ENCODE results near the gene SELENOT. TPM values are rescaled to one million over a fixed set of nuclear protein-coding genes. Genes with fewer than 3 reads are reported as not detected.

Gene SELENOT
- total RNA-seq, 1 experiment from 2014 or later, result 73.8 TPM

DNA sequence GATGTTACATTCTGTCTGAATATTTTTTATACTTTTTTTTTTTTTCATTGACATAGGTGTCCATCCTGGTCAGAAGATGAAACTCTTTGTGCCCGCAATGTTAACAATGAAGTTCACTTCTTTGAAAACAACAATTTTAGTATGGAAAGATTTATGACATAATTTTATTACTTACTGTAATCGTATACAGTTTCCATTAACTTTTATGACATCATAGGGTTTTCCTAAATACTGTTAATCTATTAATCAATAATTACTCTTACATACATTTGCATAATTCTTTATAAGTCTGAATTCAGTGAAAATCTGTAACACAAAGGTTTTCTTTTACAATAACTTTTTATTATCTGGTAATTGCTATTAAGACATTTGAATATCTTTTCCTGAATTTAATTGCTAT is 38.9 kb upstream of the SELENOT start:
- no peak overlapping the region for H2AK5ac ChIP-seq (ENCODE audit: insufficient read length, low read length)
- no peak overlapping the region for H2BK15ac ChIP-seq (ENCODE audit: low read depth, low read length)
- H3K56ac ChIP-seq (ENCODE audit: insufficient read length, low read depth, low read length), result no peak overlapping the region
- H2BK120ac ChIP-seq (ENCODE audit: low read depth, low read length, poor library complexity, severe bottlenecking), result no peak overlapping the region
- no peaks in the 10 kb centered on the region for H3K27me3 ChIP-seq (ENCODE audit: insufficient read depth, low read length)
- H3K79me1 ChIP-seq (ENCODE audit: insufficient read depth, low read depth, low read length, poor library complexity, severe bottlenecking), result no peaks in the 10 kb centered on the region
- no peak overlapping the region for H4K91ac ChIP-seq (ENCODE audit: insufficient read length, low read depth, low read length)
- H3K4me3 Mint-ChIP-seq, result no peak overlapping the region
- H3K23me2 ChIP-seq (ENCODE audit: insufficient read length, low read depth, low read length, poor library complexity, severe bottlenecking), result no peaks in the 10 kb centered on the region
- H3K79me2 ChIP-seq (ENCODE audit: insufficient read depth, low read length), result no peaks in the 10 kb centered on the region
- no peak overlapping the region for H2BK12ac ChIP-seq (ENCODE audit: insufficient read length, low read depth, low read length)
- no peak overlapping the region for H3K4me2 ChIP-seq (ENCODE audit: insufficient read depth, insufficient read length, low read length)
- no peak overlapping the region for H2AFZ ChIP-seq (ENCODE audit: low read length)
- no peak overlapping the region for H3T11ph ChIP-seq (ENCODE audit: low read length)
- H4K5ac ChIP-seq (ENCODE audit: insufficient read length, low read depth, low read length), result no peak overlapping the region
- no peak overlapping the region for H2BK20ac ChIP-seq (ENCODE audit: low read depth, low read length, poor library complexity, severe bottlenecking)
- H3K4ac ChIP-seq (ENCODE audit: low read depth, low read length), result no peak overlapping the region
- H3K9me3 Mint-ChIP-seq, result no peaks in the 10 kb centered on the region
- H3K36me3 Mint-ChIP-seq (ENCODE audit: insufficient read depth in 1 of 3, low read depth in 3 of 3), result peaks cover 13 to 51% (median 37%) of the 10 kb centered on the region in 3 experiments; a peak in 6 of 7 replicates
- no peaks in the 10 kb centered on the region for H3K4me1 Mint-ChIP-seq
- H3K27ac ChIP-seq (ENCODE audit: insufficient read length, low read depth, low read length), result no peak overlapping the region
- no peaks in the 10 kb centered on the region for H3K4me1 ChIP-seq (ENCODE audit: insufficient read depth, low read length)
- no peaks in the 10 kb centered on the region for H3K9me3 ChIP-seq (ENCODE audit: control insufficient read depth, low read depth, low read length)
- no peak for DNase-seq
- WGBS (ENCODE audit: extremely low coverage, insufficient read length, low lambda C conversion rate), result no CpG with 5 or more reads among the region's 2 CpGs
- no peaks in the 10 kb centered on the region for H3K27me3 Mint-ChIP-seq (ENCODE audit: low read depth)
- no peak overlapping the region for H2BK5ac ChIP-seq (ENCODE audit: insufficient read length, low read length)
- no peak for TF ChIP-seq CTCF (conservative IDR thresholded peaks at IDR 0.05)
- H3K14ac ChIP-seq (ENCODE audit: insufficient read depth, low read length), result no peak overlapping the region
- H3K9ac ChIP-seq (ENCODE audit: extremely low read depth, insufficient read length, low read length), result no peak overlapping the region
- H3K27ac Mint-ChIP-seq, result no peak overlapping the region
- no peak overlapping the region for H3K18ac ChIP-seq (ENCODE audit: insufficient read length, low read depth, low read length)
- no peaks in the 10 kb centered on the region for H4K20me1 ChIP-seq (ENCODE audit: control insufficient read depth, insufficient read depth, insufficient read length)
- H3K23ac ChIP-seq (ENCODE audit: insufficient read length, low read depth, low read length), result no peak overlapping the region
- H4K8ac ChIP-seq (replicated peaks; ENCODE audit: insufficient read length, low read depth, low read length), result no peak overlapping the region

All from H9 (cell line).